AG09309 (cell line): ENCODE measurements around the gene CTTNBP2.

Experiments used
- DNase-seq: peaks from one replicate; pipeline ENCODE4 v3.0.0-alpha.2; 2010; ENCODE audit warnings: low read depth
- H3K4me3 ChIP-seq: 2 replicates; pipeline ENCODE4 v1.5.1; 2011; ENCODE audit warnings: mild to moderate bottlenecking, low read depth, low read length, moderate library complexity; ENCODE audit not compliant: control insufficient read depth
- TF ChIP-seq, protein P1 (sequence below): IDR thresholded peaks from 2 replicates; pipeline ENCODE4 v1.5.1; 2011; ENCODE audit warnings: mild to moderate bottlenecking, low read depth, low read length, inconsistent platforms; ENCODE audit not compliant: insufficient read depth, control insufficient read depth; ENCODE audit errors: missing control alignments

Gene CTTNBP2

DNA sequence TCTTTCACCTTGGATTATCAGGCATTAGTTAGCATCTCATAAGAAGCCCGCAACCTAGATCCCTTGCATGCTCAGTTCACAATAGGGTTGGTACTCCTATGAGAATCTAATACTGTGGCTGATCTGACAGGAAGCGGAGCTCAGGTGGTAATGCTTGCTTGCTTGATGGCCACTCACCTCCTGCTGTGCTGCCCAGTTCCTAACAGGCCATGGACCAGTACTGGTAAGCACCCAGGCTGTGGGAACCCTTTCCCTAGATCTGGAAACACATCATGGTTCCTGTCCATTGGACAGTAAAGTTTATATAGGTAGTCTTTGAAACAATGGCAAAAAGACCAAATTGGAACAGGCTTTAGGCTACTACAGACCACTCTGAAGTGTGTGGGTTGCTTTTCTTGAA is 9.4 kb upstream of the CTTNBP2 start:
- H3K4me3 ChIP-seq: no peak overlapping the region
- no peak for DNase-seq
- TF ChIP-seq, protein P1, sequence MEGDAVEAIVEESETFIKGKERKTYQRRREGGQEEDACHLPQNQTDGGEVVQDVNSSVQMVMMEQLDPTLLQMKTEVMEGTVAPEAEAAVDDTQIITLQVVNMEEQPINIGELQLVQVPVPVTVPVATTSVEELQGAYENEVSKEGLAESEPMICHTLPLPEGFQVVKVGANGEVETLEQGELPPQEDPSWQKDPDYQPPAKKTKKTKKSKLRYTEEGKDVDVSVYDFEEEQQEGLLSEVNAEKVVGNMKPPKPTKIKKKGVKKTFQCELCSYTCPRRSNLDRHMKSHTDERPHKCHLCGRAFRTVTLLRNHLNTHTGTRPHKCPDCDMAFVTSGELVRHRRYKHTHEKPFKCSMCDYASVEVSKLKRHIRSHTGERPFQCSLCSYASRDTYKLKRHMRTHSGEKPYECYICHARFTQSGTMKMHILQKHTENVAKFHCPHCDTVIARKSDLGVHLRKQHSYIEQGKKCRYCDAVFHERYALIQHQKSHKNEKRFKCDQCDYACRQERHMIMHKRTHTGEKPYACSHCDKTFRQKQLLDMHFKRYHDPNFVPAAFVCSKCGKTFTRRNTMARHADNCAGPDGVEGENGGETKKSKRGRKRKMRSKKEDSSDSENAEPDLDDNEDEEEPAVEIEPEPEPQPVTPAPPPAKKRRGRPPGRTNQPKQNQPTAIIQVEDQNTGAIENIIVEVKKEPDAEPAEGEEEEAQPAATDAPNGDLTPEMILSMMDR: no peak

DNA sequence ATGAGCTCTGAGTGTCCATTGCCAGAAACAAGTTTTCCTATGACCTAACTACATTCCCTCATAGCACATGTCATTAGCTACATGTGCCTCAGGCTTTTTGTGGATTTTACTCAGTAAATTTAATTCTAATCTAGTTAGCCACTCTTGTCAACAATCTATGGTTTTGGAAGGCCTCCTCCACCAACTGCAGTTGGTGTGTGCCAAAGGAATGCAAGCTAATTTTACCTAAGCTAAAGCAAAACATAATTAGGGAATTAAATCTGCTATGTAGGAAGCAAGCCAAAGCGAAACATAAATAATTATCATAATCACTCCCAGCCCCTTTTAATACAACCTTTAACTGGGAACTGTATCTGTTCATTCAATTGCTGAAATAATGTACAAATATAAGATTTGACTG is 3.5 kb upstream of the CTTNBP2 start:
- H3K4me3 ChIP-seq: no peak overlapping the region
- DNase-seq: no peak
- TF ChIP-seq, protein P1: no peak

GRCh38 chr7:117875566-117875965 is 2.3 kb upstream of the CTTNBP2 start:
- DNase-seq: no peak
- TF ChIP-seq, protein P1: no peak
- no peak overlapping the region for H3K4me3 ChIP-seq

DNA sequence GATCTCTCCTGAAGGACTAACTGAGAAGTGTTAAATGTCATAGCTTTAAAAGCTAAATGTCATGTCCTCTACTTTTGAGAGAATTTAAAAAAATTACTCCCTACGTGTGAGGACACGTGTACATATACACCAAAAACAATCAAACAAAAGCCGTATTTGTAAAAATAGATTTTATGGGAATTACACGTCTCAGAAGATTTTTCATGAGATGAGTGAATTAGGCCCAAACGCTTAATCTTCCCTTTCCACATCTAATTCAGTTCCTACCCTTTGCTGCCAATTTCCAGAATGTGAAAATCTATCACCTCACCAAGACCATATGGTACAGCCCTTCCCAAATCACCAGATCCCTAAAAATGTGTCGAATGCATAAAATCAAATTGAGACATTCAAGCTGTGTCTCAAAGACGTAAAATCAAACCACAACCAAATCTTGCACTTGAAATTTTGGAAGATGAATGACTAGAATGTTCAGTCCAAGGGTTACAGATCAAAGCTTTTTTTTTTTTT is 1.0 kb upstream of the CTTNBP2 start:
- TF ChIP-seq, protein P1: no peak
- DNase-seq: no peak
- no peak overlapping the region for H3K4me3 ChIP-seq

- TF ChIP-seq, protein P1: no peak
- no peak for DNase-seq
- peak overlapping the region; percentile 41 for H3K4me3 ChIP-seq
These were observed 506 bp downstream of the CTTNBP2 start for GRCh38 chr7:117872561-117873309.

DNA sequence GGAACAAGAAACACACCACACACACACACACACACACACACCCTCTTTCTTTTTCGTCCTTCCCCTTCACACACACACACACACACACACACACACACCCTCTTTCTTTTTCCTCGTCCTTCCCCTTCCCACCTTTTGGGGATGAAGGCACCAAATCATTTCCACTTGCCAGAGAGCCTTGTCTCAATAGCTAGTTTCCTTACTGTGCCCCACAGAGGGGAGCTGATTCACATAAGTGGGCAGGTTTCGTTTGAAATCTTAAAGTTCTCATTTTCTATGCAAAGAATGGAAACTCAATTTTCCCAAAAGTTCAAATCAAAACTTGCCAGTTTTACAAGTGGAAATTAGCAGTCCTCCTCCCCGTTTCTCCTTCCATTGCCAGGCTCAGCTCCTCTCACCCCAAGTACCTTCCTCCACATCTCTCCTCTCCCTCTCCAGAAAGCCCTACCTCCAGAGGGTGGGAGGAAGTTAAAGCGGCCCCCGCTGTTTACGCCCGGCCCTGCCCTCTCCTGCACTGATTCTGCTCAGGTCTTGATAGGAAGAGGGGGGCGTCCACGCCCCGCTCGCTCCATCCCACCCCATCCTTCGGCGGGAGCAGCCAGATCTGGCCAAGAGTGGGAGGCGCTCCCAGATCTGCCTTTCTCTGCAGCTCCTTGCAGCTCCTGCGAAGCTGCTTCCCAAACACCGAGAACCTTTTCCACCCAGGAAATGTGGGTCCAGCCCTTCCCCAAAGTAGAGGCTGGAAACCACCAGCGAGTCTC is 1.3 kb downstream of the CTTNBP2 start:
- TF ChIP-seq, protein P1: no peak
- DNase-seq: no peak
- peak overlapping the region; percentile 41 for H3K4me3 ChIP-seq
